AG09319 (cell line): ENCODE measurements around the gene ARHGEF3.

Experiments
- DNase-seq: peaks from one replicate; pipeline ENCODE4 v3.0.0-alpha.2; 2010; ENCODE audit warnings: low read depth; ENCODE audit errors: extremely low read depth
- TF ChIP-seq, protein P1 (sequence below): IDR thresholded peaks from 2 replicates; pipeline ENCODE4 v1.5.1; 2011; ENCODE audit warnings: low read depth, mild to moderate bottlenecking, inconsistent platforms, low read length, moderate library complexity

ARHGEF3 gene

DNA sequence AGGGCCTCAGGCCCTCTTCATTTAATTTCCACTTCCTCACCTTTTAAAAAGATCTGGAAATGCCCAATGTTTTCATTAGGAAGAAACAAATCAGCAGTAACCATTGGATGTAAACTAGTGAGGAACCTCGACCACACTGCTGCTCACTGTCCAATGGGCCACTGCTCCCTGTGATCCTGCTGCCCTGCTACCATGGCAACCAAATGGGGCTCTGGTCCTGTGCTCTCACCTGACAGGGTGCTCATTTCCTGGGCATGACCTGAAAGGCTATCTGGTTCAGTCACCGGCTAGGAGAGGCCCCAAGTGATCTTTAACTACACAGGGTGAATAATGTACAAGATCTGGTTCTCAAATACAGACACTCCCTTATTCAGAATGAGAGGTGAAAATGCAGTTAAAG is 54.6 kb downstream of the ARHGEF3 start:
- no peak for DNase-seq
- TF ChIP-seq, protein P1, sequence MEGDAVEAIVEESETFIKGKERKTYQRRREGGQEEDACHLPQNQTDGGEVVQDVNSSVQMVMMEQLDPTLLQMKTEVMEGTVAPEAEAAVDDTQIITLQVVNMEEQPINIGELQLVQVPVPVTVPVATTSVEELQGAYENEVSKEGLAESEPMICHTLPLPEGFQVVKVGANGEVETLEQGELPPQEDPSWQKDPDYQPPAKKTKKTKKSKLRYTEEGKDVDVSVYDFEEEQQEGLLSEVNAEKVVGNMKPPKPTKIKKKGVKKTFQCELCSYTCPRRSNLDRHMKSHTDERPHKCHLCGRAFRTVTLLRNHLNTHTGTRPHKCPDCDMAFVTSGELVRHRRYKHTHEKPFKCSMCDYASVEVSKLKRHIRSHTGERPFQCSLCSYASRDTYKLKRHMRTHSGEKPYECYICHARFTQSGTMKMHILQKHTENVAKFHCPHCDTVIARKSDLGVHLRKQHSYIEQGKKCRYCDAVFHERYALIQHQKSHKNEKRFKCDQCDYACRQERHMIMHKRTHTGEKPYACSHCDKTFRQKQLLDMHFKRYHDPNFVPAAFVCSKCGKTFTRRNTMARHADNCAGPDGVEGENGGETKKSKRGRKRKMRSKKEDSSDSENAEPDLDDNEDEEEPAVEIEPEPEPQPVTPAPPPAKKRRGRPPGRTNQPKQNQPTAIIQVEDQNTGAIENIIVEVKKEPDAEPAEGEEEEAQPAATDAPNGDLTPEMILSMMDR, result no peak

DNA sequence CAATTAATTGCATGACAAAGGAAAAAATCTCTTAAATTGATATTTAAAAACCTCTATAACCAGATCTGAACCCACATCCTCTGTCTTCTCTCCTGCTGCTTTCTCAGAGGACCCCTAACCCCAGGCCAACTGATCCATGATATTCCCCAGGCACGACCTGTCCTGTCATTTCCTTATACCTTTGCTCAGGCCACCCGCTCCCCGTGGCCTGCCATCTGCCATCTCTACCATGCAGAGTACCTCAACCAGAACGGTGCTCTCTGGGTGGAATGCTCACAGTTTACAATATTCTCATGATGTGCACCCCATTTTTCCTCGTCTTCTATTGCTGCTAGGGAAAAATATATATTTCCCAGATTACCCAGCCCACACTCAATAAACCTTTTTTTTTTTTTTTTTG is 57.7 kb downstream of the ARHGEF3 start:
- DNase-seq, result no peak
- TF ChIP-seq, protein P1, result no peak

DNA sequence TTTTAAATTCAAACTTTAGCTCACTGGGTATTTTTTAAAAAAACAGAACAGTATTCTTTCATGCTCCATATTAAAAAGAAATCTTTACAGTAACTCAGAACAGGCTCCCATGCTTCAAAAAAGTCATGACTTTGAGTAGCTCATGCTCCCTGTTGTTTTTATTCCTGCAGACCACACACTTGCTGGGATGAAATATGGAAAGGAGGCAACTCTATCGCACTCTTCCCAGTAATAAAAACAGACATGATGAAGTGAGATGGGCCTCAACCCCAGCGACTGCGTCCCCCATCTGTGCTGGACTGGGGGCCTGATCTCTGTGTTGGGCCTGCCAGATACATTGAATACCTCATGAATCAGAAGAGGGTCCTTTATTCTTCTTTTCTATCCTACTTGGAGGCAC is 58.9 kb downstream of the ARHGEF3 start:
- TF ChIP-seq, protein P1, result no peak
- DNase-seq, result no peak

DNA sequence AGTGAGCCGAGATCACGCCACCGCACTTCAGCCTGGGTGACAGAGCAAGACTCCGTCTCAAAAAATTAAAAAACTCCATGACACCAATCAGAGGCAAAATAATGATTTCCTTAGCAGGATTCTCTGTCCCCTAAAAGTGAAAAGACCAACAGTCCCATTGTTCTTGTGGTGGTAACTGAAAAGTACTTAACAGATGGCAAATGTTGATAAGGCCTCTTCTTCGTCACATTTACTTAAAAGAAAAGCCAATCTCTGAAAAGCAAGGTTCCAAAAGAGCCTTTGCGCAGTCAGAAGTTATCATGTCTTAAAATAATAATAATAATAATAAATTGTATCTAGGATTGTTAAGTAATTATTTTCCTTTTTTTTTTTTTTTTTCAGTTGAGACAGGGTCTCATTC is 62.7 kb downstream of the ARHGEF3 start:
- no peak for DNase-seq
- TF ChIP-seq, protein P1, result no peak

DNA sequence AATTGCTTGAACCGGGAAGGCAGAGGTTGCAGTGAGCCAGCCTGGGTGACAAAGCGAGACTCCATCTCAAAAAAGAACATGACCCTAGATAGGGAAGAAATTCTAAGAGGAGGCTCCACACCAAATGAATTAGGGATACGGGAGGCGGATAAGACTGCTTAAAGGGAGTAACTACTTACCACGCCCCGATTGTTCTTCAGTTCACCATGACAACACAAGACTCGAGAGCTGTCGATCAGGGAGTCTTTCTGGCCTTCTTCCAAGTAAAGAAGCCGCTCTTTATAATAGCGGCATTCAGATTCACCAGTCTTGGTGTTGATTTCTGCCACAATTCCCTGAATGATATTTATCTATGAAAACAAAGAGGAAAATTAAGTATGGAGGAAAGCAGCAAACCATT is 64.7 kb downstream of the ARHGEF3 start:
- TF ChIP-seq, protein P1, result no peak
- no peak for DNase-seq

DNA sequence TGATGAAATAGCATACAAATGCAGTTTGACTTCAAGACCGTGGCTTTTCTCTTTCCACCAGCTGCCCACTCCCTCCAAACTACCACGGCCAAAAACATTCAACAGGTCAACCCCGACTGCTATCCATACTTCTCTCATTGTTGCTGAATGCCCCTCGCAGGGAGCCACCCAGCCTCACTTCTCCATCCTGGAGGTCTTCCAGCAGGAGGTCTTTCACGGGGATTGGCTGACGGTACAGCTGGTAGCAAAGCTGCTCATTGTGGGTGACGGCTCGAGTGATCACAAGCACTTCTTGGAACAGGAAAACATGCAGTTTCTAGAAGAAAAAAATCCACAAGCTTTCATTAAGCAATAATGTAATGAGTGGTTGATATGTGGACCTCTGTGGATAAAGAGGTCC is 69.6 kb downstream of the ARHGEF3 start:
- no peak for DNase-seq
- TF ChIP-seq, protein P1, result no peak

DNA sequence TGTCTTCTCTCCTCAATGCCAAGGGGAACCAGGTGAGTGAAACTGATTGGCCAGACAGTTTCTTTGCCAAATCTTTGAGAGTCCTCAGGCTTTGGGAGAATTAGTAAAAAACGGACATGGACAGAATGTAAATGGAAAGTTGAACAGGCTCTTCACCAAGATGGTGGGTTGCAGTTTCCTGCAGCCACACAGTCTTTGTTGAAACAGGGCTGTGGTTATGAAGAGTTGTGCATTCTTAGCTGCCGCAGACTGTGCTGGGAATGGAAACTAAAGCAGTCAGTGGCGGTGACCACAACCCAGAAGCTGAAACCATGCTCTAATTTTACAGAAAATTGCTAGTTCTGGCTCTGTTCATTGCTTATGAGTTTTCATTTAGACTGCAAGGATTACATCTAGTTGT is 76.6 kb downstream of the ARHGEF3 start:
- DNase-seq, result no peak
- TF ChIP-seq, protein P1, result no peak
